CD4-positive, CD25-positive, alpha-beta regulatory T cell (primary cell): ENCODE data around the gene ZNF831. TPM values are rescaled to one million over a fixed set of nuclear protein-coding genes. Genes with fewer than 3 reads are reported as not detected.
A peak's percentile ranks its signal among the peaks of the same experiment; 100 is the strongest.

Experiments
- ATAC-seq, 2 donors: fragments of 150-1000 bp; cut with Tn5 transposase; one replicate each; pipeline ENCODE4 v1.10.0; 2021; ENCODE audit warnings: low read depth in 2 of 2, moderate number of reproducible peaks in 2 of 2, moderate library complexity in 1 of 2
- DNase-seq, 3 donors: peaks; one replicate each; pipeline versions ENCODE4 v3.0.0 to v3.0.0-alpha.2; 2012 to 2022; ENCODE audit warnings: mixed read lengths in 1 of 3
- H3K27ac ChIP-seq: one replicate; pipeline ENCODE4 v1.7.0; 2013; ENCODE audit warnings: mild to moderate bottlenecking, low read length; ENCODE audit not compliant: insufficient read depth, poor library complexity, severe bottlenecking
- H3K27me3 ChIP-seq: one replicate; pipeline ENCODE4 v1.7.0; 2013; ENCODE audit warnings: low read length; ENCODE audit not compliant: control insufficient read depth, insufficient read depth
- H3K36me3 ChIP-seq: one replicate; pipeline ENCODE4 v1.7.0; 2013; ENCODE audit warnings: mild to moderate bottlenecking, low read length, moderate library complexity; ENCODE audit not compliant: control insufficient read depth, insufficient read depth
- H3K4me1 ChIP-seq: 2 replicates; pipeline ENCODE4 v1.7.0; 2013; ENCODE audit warnings: mild to moderate bottlenecking, low read length; ENCODE audit not compliant: insufficient read depth, control insufficient read depth, poor library complexity, severe bottlenecking
- H3K4me3 ChIP-seq: one replicate; pipeline ENCODE4 v1.7.0; 2013; ENCODE audit warnings: low read depth, mild to moderate bottlenecking, low read length, moderate library complexity
- H3K9me3 ChIP-seq, 2 experiments: 1 replicate in 1 of 2; 2 replicates in 1 of 2; pipeline ENCODE4 v1.7.0; 2013; ENCODE audit warnings: low read length in 2 of 2, mild to moderate bottlenecking in 1 of 2, moderate library complexity in 1 of 2; ENCODE audit not compliant: control insufficient read depth in 2 of 2
- H3K27ac Mint-ChIP-seq, 3 donors: one replicate each; pipeline ENCODE4 v1.8.0; 2020 to 2022; ENCODE audit warnings: mild to moderate bottlenecking in 3 of 3, mixed read lengths in 3 of 3, moderate library complexity in 2 of 3
- H3K27me3 Mint-ChIP-seq: one replicate; pipeline ENCODE4 v1.8.0; 2022; ENCODE audit warnings: mild to moderate bottlenecking, mixed read lengths
- H3K36me3 Mint-ChIP-seq: one replicate; pipeline ENCODE4 v1.8.0; 2020; ENCODE audit warnings: mixed read lengths
- H3K4me1 Mint-ChIP-seq, 4 donors: one replicate each; pipeline ENCODE4 v1.8.0; 2020 to 2022; ENCODE audit warnings: mixed read lengths in 4 of 4, mild to moderate bottlenecking in 1 of 4
- H3K4me3 Mint-ChIP-seq, 4 donors: one replicate each; pipeline ENCODE4 v1.8.0; 2020 to 2022; ENCODE audit warnings: mild to moderate bottlenecking in 4 of 4, mixed read lengths in 4 of 4, moderate library complexity in 3 of 4
- H3K9me3 Mint-ChIP-seq, 7 donors: one replicate each; pipeline ENCODE4 v1.8.0; 2020 to 2022; ENCODE audit warnings: mixed read lengths in 7 of 7, mild to moderate bottlenecking in 3 of 7, moderate library complexity in 2 of 7
- polyA plus RNA-seq, 4 donors: library from polyadenylated mRNA; unstranded; fragments of 300-500 nt; fragmentation: Illumina TruSeq; gene quantifications; one replicate each; pipeline ENCODE4 v1.2.3, GENCODE V29; 2021
- total RNA-seq: library from RNA; stranded (reverse); gene quantifications from one replicate; pipeline ENCODE4 v1.2.3, GENCODE V29; 2022

Gene ZNF831
- total and polyA plus RNA-seq, 5 donors from 2014 or later = 15.9 to 90.3 (median 19.2) TPM

- ATAC-seq (no peak), DNase-seq (no peak)
- Histone ChIP-seq H3K4me3 (peak overlapping the region; percentile 67), H3K4me1 (peaks cover 97% of the 10 kb centered on the region), H3K27me3 (no peaks in the 10 kb centered on the region), H3K27ac (peak overlapping the region; percentile 99), H3K9me3 (no peaks in the 10 kb centered on the region), H3K36me3 (peaks cover 8% of the 10 kb centered on the region)
- Mint-ChIP-seq H3K9me3 (peaks cover 0 to 6% (median 0%) of the 10 kb centered on the region in 7 donors), H3K27me3 (peaks cover 6% of the 10 kb centered on the region), H3K36me3 (peaks cover 35% of the 10 kb centered on the region), H3K4me1 (peaks cover 34 to 95% (median 82%) of the 10 kb centered on the region in 4 donors), H3K4me3 (peak overlapping the region; percentile 81 to 96 (median 82)), H3K27ac (peak overlapping the region; percentile 99 to 100 (median 100))
Observed at GRCh38 chr20:59152559-59153354, 10.9 kb upstream of the ZNF831 start.

GRCh38 chr20:59153355-59153681 lies 10.3 kb upstream of the ZNF831 start:
- peak overlapping the region; percentile 99 to 100 (median 100) for H3K27ac Mint-ChIP-seq
- ATAC-seq (no peak), DNase-seq (no peak)
- H3K27me3 ChIP-seq = no peaks in the 10 kb centered on the region
- H3K4me3 ChIP-seq = no peak overlapping the region
- peaks cover 0 to 4% (median 0%) of the 10 kb centered on the region in 7 donors for H3K9me3 Mint-ChIP-seq
- peak overlapping the region; percentile 22 to 96 (median 67) for H3K4me3 Mint-ChIP-seq
- H3K36me3 Mint-ChIP-seq = peaks cover 31% of the 10 kb centered on the region
- peaks cover 98% of the 10 kb centered on the region for H3K4me1 ChIP-seq
- peak overlapping the region; percentile 99 for H3K27ac ChIP-seq
- H3K27me3 Mint-ChIP-seq = peaks cover 6% of the 10 kb centered on the region
- no peaks in the 10 kb centered on the region for H3K9me3 ChIP-seq
- peaks cover 36 to 96% (median 84%) of the 10 kb centered on the region in 4 donors for H3K4me1 Mint-ChIP-seq
- H3K36me3 ChIP-seq = peaks cover 3% of the 10 kb centered on the region

- Mint-ChIP-seq H3K4me1 (peaks cover 36 to 97% (median 85%) of the 10 kb centered on the region in 4 donors), H3K27me3 (peaks cover 6% of the 10 kb centered on the region), H3K36me3 (peaks cover 31% of the 10 kb centered on the region), H3K9me3 (peaks cover 0 to 4% (median 0%) of the 10 kb centered on the region in 7 donors), H3K27ac (peak overlapping the region; percentile 81 to 100 (median 99)), H3K4me3 (peak overlapping the region in 3 of 4 donors; percentile 9 to 82 (median 37))
- no peaks in the 10 kb centered on the region for H3K9me3 ChIP-seq
- no peak overlapping the region for H3K27ac ChIP-seq
- peak overlapping the region; percentile 37 for H3K4me3 ChIP-seq
- H3K27me3 ChIP-seq = no peaks in the 10 kb centered on the region
- peaks cover 100% of the 10 kb centered on the region for H3K4me1 ChIP-seq
- peaks cover 3% of the 10 kb centered on the region for H3K36me3 ChIP-seq
- DNase-seq (no peak), ATAC-seq (no peak)
Observed at GRCh38 chr20:59153832-59154231, 9.8 kb upstream of the ZNF831 start.

GRCh38 chr20:59154317-59155013 lies 9.2 kb upstream of the ZNF831 start:
- H3K4me3 ChIP-seq = peak overlapping the region; percentile 37
- Mint-ChIP-seq H3K27ac (peak overlapping the region; percentile 76 to 100 (median 99)), H3K36me3 (peaks cover 34% of the 10 kb centered on the region), H3K27me3 (peaks cover 6% of the 10 kb centered on the region), H3K4me3 (peak overlapping the region; percentile 24 to 82 (median 69)), H3K4me1 (peaks cover 39 to 97% (median 84%) of the 10 kb centered on the region in 4 donors), H3K9me3 (peaks cover 0 to 4% (median 0%) of the 10 kb centered on the region in 7 donors)
- ATAC-seq (no peak), DNase-seq (no peak)
- H3K27ac ChIP-seq = peak overlapping the region; percentile 35
- H3K27me3 ChIP-seq = no peaks in the 10 kb centered on the region
- H3K9me3 ChIP-seq = no peaks in the 10 kb centered on the region
- H3K36me3 ChIP-seq = peaks cover 3% of the 10 kb centered on the region
- H3K4me1 ChIP-seq = peaks cover 100% of the 10 kb centered on the region

- peaks cover 98% of the 10 kb centered on the region for H3K4me1 ChIP-seq
- H3K27me3 ChIP-seq = no peaks in the 10 kb centered on the region
- peak overlapping the region; percentile 98 to 100 (median 99) for H3K27ac Mint-ChIP-seq
- peaks cover 41 to 97% (median 83%) of the 10 kb centered on the region in 4 donors for H3K4me1 Mint-ChIP-seq
- peak overlapping the region; percentile 49 for H3K4me3 ChIP-seq
- no peaks in the 10 kb centered on the region for H3K9me3 Mint-ChIP-seq
- peaks cover 38% of the 10 kb centered on the region for H3K36me3 Mint-ChIP-seq
- H3K27me3 Mint-ChIP-seq = no peaks in the 10 kb centered on the region
- no peak for DNase-seq
- H3K4me3 Mint-ChIP-seq = peak overlapping the region; percentile 32 to 93 (median 66)
- H3K27ac ChIP-seq = peak overlapping the region; percentile 99
- ATAC-seq = no peak
- no peaks in the 10 kb centered on the region for H3K9me3 ChIP-seq
- peaks cover 3% of the 10 kb centered on the region for H3K36me3 ChIP-seq
Observed at GRCh38 chr20:59157064-59157463, 6.6 kb upstream of the ZNF831 start.

GRCh38 chr20:59157531-59157930 lies 6.1 kb upstream of the ZNF831 start:
- Mint-ChIP-seq H3K27ac (peak overlapping the region; percentile 98 to 100 (median 99)), H3K4me1 (peaks cover 41 to 97% (median 82%) of the 10 kb centered on the region in 4 donors), H3K36me3 (peaks cover 34% of the 10 kb centered on the region), H3K4me3 (peak overlapping the region; percentile 41 to 93 (median 66)), H3K27me3 (no peaks in the 10 kb centered on the region), H3K9me3 (no peaks in the 10 kb centered on the region)
- Histone ChIP-seq H3K27ac (peak overlapping the region; percentile 99), H3K27me3 (no peaks in the 10 kb centered on the region), H3K4me1 (peaks cover 98% of the 10 kb centered on the region), H3K9me3 (no peaks in the 10 kb centered on the region), H3K4me3 (peak overlapping the region; percentile 49), H3K36me3 (peaks cover 3% of the 10 kb centered on the region)
- ATAC-seq (no peak), DNase-seq (no peak)

GRCh38 chr20:59157961-59158541 lies 5.6 kb upstream of the ZNF831 start:
- Mint-ChIP-seq H3K27ac (peak overlapping the region; percentile 98 to 100 (median 99)), H3K9me3 (no peaks in the 10 kb centered on the region), H3K4me1 (peaks cover 42 to 97% (median 82%) of the 10 kb centered on the region in 4 donors), H3K27me3 (no peaks in the 10 kb centered on the region), H3K4me3 (peak overlapping the region; percentile 41 to 83 (median 54)), H3K36me3 (peaks cover 31% of the 10 kb centered on the region)
- Histone ChIP-seq H3K4me1 (peaks cover 98% of the 10 kb centered on the region), H3K27ac (peak overlapping the region; percentile 99), H3K4me3 (peak overlapping the region; percentile 49), H3K36me3 (peaks cover under 1% of the 10 kb centered on the region), H3K27me3 (no peaks in the 10 kb centered on the region), H3K9me3 (no peaks in the 10 kb centered on the region)
- DNase-seq (no peak), ATAC-seq (no peak)
